Gastrocnemius medialis (tissue), 4 donors: Measurements from ENCODE around the gene CYTH4.

Experiments
- CTCF ChIP-seq, 5 experiments: fragments of 450-650 bp in 3 of 5; fragments of 200-600 bp in 2 of 5; sonication (generic) in 2 of 5; IDR thresholded peaks in 4 of 5; conservative IDR thresholded peaks in 1 of 5; 1 replicate in 4 of 5; 2 replicates in 1 of 5; pipeline ENCODE4 v1.5.1; 2016 to 2019; ENCODE audit warnings: antibody characterized with exemption in 5 of 5, mild to moderate bottlenecking in 3 of 5, moderate library complexity in 3 of 5
- POLR2A ChIP-seq, 2 donors: fragments of 450-650 bp; IDR thresholded peaks; one replicate each; pipeline ENCODE4 v1.6.1; 2017; ENCODE audit warnings: antibody characterized with exemption in 2 of 2, mild to moderate bottlenecking in 2 of 2, moderate library complexity in 2 of 2

GRCh38 chr22:37240941-37241320, 41.4 kb upstream of the CYTH4 start:
- no peak for TF ChIP-seq CTCF (IDR thresholded peaks at IDR 0.05 in 4 of 5, conservative IDR thresholded peaks at IDR 0.05 in 1 of 5)
- TF ChIP-seq POLR2A (IDR thresholded peaks at IDR 0.05), result no peak
